Stimulated activated CD8-positive, alpha-beta memory T cell treated with anti-CD3 and anti-CD28 coated beads, Interleukin-15, amount 100 ng/mL, for 48 hours (primary cell): ENCODE data around the gene CLDN3.
A peak's percentile ranks its signal among the peaks of the same experiment; 100 is the strongest.

Source experiments
- DNase-seq, 2 donors: peaks; one replicate each; pipeline ENCODE4 v3.0.0-alpha.2; 2020; ENCODE audit warnings: low read depth in 2 of 2

CLDN3 gene

GRCh38 chr7:73770860-73771670 lies 995 bp upstream of the CLDN3 start:
- no peak for DNase-seq

GRCh38 chr7:73769481-73770001 lies 529 bp downstream of the CLDN3 start:
- DNase-seq, result no peak

- DNase-seq, result no peak
Measured at GRCh38 chr7:73768641-73769480, 1.2 kb downstream of the CLDN3 start.

GRCh38 chr7:73766556-73767229 lies 3.4 kb downstream of the CLDN3 start:
- no peak for DNase-seq

DNA sequence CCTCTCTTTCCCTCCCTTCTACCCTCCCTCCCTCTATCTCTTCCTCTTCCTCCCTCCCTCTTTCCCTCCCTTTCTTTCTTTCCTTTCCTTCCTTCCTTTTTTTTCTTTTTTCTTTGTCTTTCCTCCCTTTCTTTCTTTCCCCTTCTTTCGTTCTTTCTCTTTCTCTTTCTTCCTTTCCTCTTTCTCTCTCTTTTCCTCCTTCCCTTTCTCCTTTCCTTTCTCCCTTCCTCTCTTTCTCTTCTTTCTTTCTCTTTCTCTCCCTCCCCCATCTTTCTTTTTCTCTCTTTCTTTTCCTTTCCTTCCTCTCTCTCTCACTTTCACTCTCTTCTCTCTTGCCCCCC lies 7.4 kb downstream of the CLDN3 start:
- no peak for DNase-seq

- no peak for DNase-seq
Measured at GRCh38 chr7:73761854-73762658, 8.0 kb downstream of the CLDN3 start.

DNA sequence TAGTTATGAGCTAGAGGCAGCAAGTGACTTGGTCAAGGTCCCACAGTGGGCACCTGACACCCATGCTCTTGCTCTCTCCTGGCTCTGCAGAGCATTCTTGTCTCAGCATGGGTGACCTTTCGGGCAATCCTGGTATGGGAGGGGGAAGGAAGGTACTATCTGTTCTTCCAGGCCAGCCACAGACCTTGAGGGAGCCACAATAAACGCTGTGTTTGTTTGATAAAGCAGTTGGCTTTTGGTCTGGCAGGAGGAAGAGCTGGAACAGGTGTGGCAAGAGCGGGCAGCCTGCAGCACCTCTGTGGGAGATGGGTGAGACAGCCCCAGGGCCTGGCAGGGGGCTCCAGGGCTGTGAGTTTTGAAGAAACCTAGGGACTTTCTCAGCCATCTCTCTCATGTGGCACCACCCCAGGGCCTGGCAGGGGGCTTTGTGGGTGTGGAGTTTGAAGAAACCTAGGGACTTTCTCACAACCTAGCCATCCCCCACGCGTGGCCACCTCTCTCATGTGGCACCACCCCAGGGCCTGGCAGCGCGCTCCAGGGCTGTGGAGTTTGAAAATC lies 11.4 kb downstream of the CLDN3 start:
- DNase-seq, result no peak

DNA sequence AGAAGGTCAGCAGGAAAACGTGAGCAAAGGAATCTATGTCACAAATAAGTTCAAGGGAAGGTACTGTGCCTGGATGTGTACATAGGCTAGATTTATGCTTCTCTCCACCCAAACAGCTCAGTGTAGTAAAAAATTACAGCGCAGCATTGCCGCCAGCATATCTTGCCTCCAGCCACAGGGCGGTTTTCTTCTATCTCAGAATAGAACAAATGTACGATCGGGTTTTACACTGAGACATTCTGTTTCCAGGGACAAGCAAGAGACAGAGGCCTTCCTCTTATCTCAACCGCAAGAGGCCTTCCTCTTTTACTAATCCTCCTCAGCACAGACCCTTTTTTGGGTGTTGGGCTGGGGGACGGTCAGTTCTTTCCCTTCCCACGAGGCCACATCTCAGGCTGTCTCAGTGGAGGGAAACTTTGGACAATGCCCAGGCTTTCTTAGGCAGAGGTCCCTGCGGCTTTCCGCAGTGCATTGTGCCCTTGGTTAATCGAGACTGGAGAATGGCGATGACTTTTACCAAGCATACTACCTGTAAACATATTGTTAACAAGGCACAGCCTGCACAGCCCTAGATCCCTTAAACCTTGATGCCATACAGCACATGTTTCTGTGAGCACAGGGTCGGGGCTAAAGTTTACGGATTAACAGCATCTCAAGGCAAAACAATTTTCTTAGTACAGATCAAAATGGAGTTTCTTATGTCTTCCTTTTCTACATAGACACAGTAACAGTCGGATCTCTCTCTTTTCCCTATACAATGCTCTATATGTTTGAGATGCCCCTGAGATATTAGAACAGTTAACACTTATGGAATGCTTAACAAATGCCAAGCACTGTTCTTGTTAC lies 19.9 kb downstream of the CLDN3 start:
- no peak for DNase-seq

- no peak for DNase-seq
Measured at GRCh38 chr7:73746378-73746777, 23.7 kb downstream of the CLDN3 start.

DNA sequence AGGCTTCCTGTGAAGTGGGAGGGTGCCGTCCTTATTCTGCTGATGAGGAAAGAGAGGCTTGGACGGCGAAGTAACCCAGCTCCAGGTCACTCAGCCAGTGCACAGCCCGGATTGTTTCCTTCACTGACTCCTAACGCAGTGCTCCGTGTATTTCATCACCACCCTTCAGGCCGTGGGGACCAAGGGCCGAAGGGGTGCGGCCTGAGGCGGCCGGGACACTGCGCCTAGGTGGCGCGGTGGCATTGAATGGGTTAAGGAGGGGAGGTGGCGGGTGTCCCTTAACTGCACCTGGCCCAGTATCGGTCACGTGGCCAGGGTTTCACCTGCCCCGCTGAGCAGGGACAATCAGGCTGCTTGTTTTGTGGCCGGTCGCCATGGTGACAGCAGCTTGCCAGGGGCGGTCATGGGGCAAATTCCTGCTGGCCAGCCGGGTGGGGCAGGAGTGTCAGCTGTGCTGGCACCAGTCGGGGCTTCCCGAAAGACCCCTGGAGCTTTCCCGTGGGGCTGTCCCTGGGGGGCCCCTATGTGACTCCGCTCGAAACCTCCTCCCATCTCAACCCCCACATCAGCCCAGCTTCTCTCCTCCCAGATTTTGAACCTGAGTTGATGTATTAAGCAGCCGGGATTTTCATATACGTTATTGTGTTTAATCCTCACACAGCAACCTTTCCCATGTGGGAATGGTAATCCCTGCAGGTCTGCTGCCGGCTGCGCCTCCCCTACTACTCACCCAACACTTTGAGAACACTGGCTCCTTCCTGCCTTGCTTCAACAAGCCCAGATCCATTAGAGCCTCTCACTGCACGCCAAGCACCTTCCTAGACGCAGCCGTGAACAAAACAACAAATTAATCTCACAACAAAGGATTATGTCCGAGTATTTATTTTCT lies 27.1 kb downstream of the CLDN3 start:
- no peak for DNase-seq

DNA sequence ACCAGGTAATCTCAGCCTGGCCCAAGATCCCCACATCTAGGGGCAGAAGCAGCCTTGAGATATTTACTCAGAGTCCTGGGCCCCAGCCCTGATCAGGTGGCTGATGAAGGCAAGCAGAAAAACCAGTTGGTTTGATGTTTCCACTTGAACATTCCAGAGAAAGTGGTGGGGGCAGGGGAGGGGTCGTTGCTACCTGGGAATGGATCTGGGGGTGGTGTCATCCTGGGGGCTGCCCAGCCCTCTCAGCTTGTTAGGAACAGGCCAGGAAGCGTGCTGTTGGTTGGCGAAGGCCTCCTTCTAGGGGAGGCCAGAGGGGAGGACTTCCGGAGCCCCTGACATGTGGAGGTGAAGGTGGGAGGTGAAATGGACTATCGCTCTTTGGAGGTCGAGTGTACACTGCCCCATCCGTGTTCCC lies 27.7 kb downstream of the CLDN3 start:
- DNase-seq, result no peak

GRCh38 chr7:73741600-73741999 lies 28.5 kb downstream of the CLDN3 start:
- DNase-seq, result no peak

- DNase-seq, result no peak
Measured at GRCh38 chr7:73740771-73741170, 29.3 kb downstream of the CLDN3 start.

DNA sequence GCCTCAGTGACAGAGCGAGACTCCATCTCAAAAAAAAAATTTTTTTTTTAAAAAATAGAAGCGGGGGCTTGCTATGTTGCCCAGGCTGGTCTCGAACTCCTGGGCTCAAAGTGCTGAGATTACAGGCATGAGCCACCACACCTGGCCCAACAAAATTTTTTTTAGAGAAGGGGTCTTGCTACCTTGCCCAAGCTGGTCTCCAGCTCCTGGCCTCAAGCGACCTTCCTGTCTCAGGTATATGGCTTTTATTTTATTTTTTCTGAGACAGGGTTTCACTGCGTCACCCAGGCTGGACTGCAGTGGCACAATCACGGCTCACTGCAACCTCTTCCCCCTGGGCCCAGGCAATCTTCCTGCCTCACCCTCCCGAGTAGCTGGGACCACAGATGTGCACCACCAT lies 29.9 kb downstream of the CLDN3 start:
- DNase-seq, result no peak

GRCh38 chr7:73739387-73739767 lies 30.7 kb downstream of the CLDN3 start:
- no peak for DNase-seq

DNA sequence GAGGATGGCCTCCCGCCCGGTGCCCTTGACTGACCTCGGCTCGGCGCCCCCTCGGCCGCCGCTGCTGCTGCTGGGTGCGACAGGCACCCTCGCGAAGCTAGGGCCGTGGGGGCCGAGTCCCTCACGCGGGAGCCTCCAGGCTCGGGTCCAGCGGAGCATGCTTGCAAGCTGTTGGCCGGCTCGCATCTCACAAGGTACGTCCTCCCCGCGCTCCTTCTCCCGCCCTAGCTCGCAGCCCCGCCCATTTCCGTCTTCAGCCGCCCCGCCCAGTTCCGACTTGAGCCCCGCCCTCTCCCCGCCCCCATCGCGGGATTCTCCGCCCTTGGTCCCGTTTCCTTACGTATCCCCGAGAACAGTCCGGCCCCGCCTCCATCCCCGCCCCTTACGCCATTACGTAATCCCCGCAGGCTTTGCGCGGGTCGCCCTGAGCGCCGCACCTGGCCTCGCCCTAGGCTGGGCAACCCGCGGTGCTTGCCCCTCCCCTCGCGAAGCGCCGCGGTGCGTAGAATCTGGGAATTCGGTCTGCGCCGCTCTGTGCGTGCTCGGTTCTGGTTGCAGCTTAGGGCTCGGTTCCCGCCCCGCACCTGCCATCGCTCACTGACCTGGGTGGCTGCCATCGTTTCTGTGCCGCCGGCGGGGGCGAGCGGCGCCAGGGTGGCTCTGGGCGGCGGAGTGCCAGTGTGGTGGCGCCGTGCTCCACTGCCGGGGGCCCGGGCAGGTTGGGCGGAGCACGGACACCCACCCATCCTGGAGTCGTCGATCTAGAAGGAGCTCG lies 31.3 kb downstream of the CLDN3 start, which contains the start of gene ABHD11:
Gene ABHD11, minus strand, starts transcription at position 191 of the 775 bp plus-strand sequence. Its CDS starts 32 bp downstream, at position 159.
- peak; percentile 91 to 95 for DNase-seq

DNA sequence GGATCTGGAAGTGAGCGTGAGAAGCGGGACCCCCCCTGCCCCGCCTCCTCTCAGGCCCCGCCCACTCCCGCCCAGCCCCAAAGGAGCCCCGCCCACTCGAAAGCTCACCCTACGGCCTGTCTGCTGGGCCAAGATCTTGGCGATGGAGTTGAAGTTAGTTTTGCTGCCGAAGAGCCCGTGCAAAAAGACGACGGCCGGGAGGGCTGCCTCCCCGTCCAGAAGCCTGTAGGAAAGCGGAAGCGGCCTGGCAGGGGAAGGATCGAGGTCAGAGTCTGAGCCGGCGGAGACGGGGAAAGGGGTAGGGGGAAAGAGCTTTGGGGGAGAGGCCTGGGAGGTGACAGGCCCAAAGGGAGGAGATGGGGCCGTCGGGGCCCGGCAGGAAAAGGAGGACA lies 31.9 kb downstream of the CLDN3 start:
- DNase-seq, result peak in 1 of 2 donors; percentile 41

- DNase-seq, result no peak
Measured at GRCh38 chr7:73737491-73738219, 32.4 kb downstream of the CLDN3 start.
